ENCODE measurements around the gene FAM118A. TPM values are rescaled to one million over a fixed set of nuclear protein-coding genes. Genes with fewer than 3 reads are reported as not detected.

Gene FAM118A
- total RNA-seq, 1 experiment from 2014 or later = 37.9 TPM

DNA sequence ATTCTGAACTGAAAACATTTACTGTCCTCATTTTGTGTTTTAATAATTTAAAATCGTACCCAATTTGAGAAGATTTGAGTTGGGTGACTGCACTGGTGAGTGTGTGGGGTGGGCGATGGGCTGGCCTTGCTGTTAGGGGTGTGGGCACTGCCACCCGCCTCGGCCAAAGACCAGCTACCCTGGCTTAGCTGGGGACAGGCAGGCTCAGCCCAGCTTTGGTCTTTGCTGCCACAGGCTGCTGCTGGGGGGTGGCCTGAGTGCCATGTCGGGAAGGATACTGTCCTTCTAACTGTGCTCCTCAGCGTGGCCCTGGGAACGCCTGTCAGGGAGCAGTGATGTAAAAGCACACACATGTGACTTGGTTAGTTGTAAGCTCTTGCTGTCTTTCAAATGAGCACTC is 22.3 kb downstream of the FAM118A start:
- H2BK5ac ChIP-seq (ENCODE audit: insufficient read length, low read length) = no peak overlapping the region

More for the DNA sequence above, 22.3 kb downstream of the FAM118A start:
- Histone ChIP-seq H4K20me1 (ENCODE audit: control insufficient read depth, insufficient read depth, insufficient read length) (no peaks in the 10 kb centered on the region), H3K4ac (ENCODE audit: low read depth, low read length) (no peak overlapping the region), H2BK15ac (ENCODE audit: low read depth, low read length) (no peak overlapping the region), H3K27ac (ENCODE audit: insufficient read length, low read depth, low read length) (no peak overlapping the region), H3K23ac (ENCODE audit: insufficient read length, low read depth, low read length) (no peak overlapping the region), H3K56ac (ENCODE audit: insufficient read length, low read depth, low read length) (no peak overlapping the region), H3K9ac (ENCODE audit: extremely low read depth, insufficient read length, low read length) (no peak overlapping the region), H2AFZ (ENCODE audit: low read length) (no peak overlapping the region), H3T11ph (ENCODE audit: low read length) (no peak overlapping the region), H3K79me1 (ENCODE audit: insufficient read depth, low read depth, low read length, poor library complexity, severe bottlenecking) (no peaks in the 10 kb centered on the region), H2AK5ac (ENCODE audit: insufficient read length, low read length) (no peak overlapping the region), H4K5ac (ENCODE audit: insufficient read length, low read depth, low read length) (no peak overlapping the region), H3K14ac (ENCODE audit: insufficient read depth, low read length) (no peak overlapping the region), H3K27me3 (ENCODE audit: insufficient read depth, low read length) (no peaks in the 10 kb centered on the region), H2BK120ac (ENCODE audit: low read depth, low read length, poor library complexity, severe bottlenecking) (no peak overlapping the region), H2BK20ac (ENCODE audit: low read depth, low read length, poor library complexity, severe bottlenecking) (no peak overlapping the region), H3K4me1 (ENCODE audit: insufficient read depth, low read length) (no peaks in the 10 kb centered on the region), H3K79me2 (ENCODE audit: insufficient read depth, low read length) (no peaks in the 10 kb centered on the region), H4K91ac (ENCODE audit: insufficient read length, low read depth, low read length) (no peak overlapping the region), H3K18ac (ENCODE audit: insufficient read length, low read depth, low read length) (no peak overlapping the region), H4K8ac (replicated peaks; ENCODE audit: insufficient read length, low read depth, low read length) (no peak overlapping the region), H3K23me2 (ENCODE audit: insufficient read length, low read depth, low read length, poor library complexity, severe bottlenecking) (no peaks in the 10 kb centered on the region), H3K4me2 (ENCODE audit: insufficient read depth, insufficient read length, low read length) (no peak overlapping the region), H3K9me3 (ENCODE audit: control insufficient read depth, low read depth, low read length) (no peaks in the 10 kb centered on the region), H2BK12ac (ENCODE audit: insufficient read length, low read depth, low read length) (no peak overlapping the region)
- no peak overlapping the region for H3K4me3 Mint-ChIP-seq
- no peak for DNase-seq
- TF ChIP-seq CTCF (conservative IDR thresholded peaks at IDR 0.05) = no peak
- no peaks in the 10 kb centered on the region for H3K27me3 Mint-ChIP-seq (ENCODE audit: low read depth)
- no peak overlapping the region for H3K27ac Mint-ChIP-seq
- no peaks in the 10 kb centered on the region; a peak in 1 of 5 replicates for H3K9me3 Mint-ChIP-seq
- no peaks in the 10 kb centered on the region for H3K4me1 Mint-ChIP-seq
- no CpG with 5 or more reads among the region's 7 CpGs for WGBS (ENCODE audit: extremely low coverage, insufficient read length, low lambda C conversion rate)
- H3K36me3 Mint-ChIP-seq (ENCODE audit: insufficient read depth in 1 of 3, low read depth in 3 of 3) = peaks cover 10 to 75% (median 66%) of the 10 kb centered on the region in 3 experiments; a peak in 6 of 7 replicates
